ENCODE results near the gene KCNJ1. TPM values are rescaled to one million over a fixed set of nuclear protein-coding genes. Genes with fewer than 3 reads are reported as not detected.

Gene KCNJ1
- total and polyA plus RNA-seq, 8 donors = 0.03 to 0.28 (median 0.08) TPM; not detected in 3

DNA sequence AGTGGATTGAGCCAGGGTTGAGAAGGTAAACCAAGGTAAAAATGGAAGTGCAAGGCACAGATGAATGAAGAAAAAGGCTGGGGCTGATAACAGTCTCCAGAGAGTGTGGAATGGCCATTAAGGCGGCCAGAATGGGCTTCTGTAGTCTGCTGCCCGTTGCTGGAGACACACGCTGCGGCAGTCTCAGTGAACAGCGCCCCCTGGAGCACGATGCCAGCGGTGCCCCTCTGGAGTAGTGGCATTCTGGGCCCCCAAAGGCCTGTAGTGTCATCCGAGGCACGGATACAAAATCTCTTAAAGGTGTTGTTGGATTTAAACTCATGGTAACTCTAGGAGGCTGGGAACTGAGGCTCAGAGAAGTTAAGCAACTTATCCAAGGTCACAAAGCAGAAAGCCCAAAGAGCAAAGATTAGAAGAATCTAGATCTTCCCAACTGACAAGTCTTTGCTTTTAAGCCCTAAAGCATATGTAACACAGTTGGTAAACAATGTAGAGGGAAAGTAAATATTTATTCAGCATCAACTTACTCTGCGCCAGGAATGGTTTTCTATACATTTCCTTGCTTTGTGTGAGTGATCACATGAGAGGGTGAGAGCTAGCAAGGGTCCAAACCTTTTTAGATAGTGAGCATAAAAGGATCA lies 18.2 kb downstream of the KCNJ1 start:
- no peak overlapping the region for H3K27ac ChIP-seq
- peak in 4 of 6 donors; percentile 49 to 85 (median 56) for DNase-seq
- peaks cover 0 to 34% (median 8%) of the 10 kb centered on the region in 3 donors for H3K4me1 ChIP-seq
- H3K9me3 ChIP-seq = no peaks in the 10 kb centered on the region
- no peaks in the 10 kb centered on the region for H3K27me3 ChIP-seq
- H3K36me3 ChIP-seq = no peaks in the 10 kb centered on the region
- intact Hi-C loops (cut with DNase I) = no loop called here
- TF ChIP-seq CTCF (IDR thresholded peaks at IDR 0.05) = peak in 3 of 4 donors; percentile 29 to 44 (median 43)
- H3K4me3 ChIP-seq = no peak overlapping the region
- ATAC-seq = peak in 3 of 4 donors; percentile 24 to 54 (median 32)
- WGBS, 2 donors = 36 to 41% methylated on average over 10 of the region's 10 CpGs
- no peak for FAIRE-seq

GRCh38 chr11:128846985-128847384 lies 20.1 kb downstream of the KCNJ1 start:
- Histone ChIP-seq H3K36me3 (no peaks in the 10 kb centered on the region), H3K4me3 (no peak overlapping the region), H3K4me1 (peaks cover 10 to 38% (median 19%) of the 10 kb centered on the region in 3 donors), H3K27me3 (no peaks in the 10 kb centered on the region), H3K27ac (no peak overlapping the region), H3K9me3 (no peaks in the 10 kb centered on the region)
- no peak for DNase-seq
- TF ChIP-seq CTCF (IDR thresholded peaks at IDR 0.05) = no peak
- FAIRE-seq = no peak
- 83 to 89% methylated on average over 4 of the region's 4 CpGs for WGBS, 2 donors
- intact Hi-C loops (cut with DNase I) = no loop called here
- no peak for ATAC-seq

- Histone ChIP-seq H3K27ac (no peak overlapping the region), H3K27me3 (no peaks in the 10 kb centered on the region), H3K9me3 (no peaks in the 10 kb centered on the region), H3K4me1 (peaks cover 10 to 40% (median 30%) of the 10 kb centered on the region in 3 donors), H3K4me3 (no peak overlapping the region), H3K36me3 (no peaks in the 10 kb centered on the region)
- no peak for TF ChIP-seq CTCF (IDR thresholded peaks at IDR 0.05)
- ATAC-seq (no peak), DNase-seq (no peak), FAIRE-seq (no peak)
- WGBS, 2 donors = 55 to 58% methylated on average over 2 of the region's 2 CpGs
- intact Hi-C loops (cut with DNase I) = no loop called here
Observed at GRCh38 chr11:128845334-128845780, 21.7 kb downstream of the KCNJ1 start.

DNA sequence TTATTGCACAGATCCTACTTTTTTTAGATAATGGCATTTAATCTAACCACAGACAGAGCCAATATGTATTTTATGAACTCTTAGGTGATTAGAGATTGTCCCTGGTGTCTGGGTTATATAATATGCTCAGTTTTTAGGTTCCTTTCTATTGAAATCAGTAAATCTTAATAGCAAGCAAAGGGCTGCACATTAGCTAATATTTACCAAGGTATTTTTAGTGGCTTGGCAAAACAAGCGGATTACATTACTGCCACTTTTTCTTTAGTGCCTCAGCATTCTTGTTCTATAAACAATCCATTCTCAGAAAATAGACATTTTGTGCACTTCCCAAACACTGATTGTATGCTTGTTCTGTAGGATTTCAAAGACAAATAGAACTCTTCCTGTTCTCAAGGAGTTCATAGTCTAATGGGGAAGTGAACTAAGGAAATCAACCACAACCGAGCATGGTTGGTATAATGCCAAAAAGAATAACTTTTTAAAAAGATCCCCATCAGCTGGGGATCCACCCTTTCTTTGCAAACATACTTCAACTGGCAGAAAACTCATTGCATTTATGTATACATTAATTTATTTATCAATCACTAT lies 23.8 kb downstream of the KCNJ1 start:
- peak; percentile 55 to 70 (median 66) for ATAC-seq
- FAIRE-seq = no peak
- Histone ChIP-seq H3K36me3 (no peaks in the 10 kb centered on the region), H3K9me3 (no peaks in the 10 kb centered on the region), H3K4me3 (no peak overlapping the region), H3K27me3 (no peaks in the 10 kb centered on the region), H3K4me1 (peaks cover 10 to 32% (median 30%) of the 10 kb centered on the region in 3 donors), H3K27ac (peak overlapping the region in 3 of 4 donors; percentile 2 to 83 (median 75))
- DNase-seq = no peak
- WGBS, 2 donors = 8 to 9% methylated on average over 2 of the region's 2 CpGs
- TF ChIP-seq CTCF (IDR thresholded peaks at IDR 0.05) = no peak
- intact Hi-C loops (cut with DNase I) = no loop called here
